Astrocyte (in vitro differentiated cells and primary cell): ENCODE results near the gene ACOT12. TPM values are rescaled to one million over a fixed set of nuclear protein-coding genes. Genes with fewer than 3 reads are reported as not detected.
"Not testable (repeated sequence)": the region's sequence is repeated elsewhere in the genome, so short reads cannot be mapped to it uniquely, and the experiment has no call there.

Experiments
- DNase-seq: peaks from one replicate; pipeline ENCODE4 v3.0.0-alpha.2; 2010; ENCODE audit warnings: low read depth
- FAIRE-seq: peaks from 2 replicates; lab custom pipeline; 2011; peaks lifted over from hg19 to GRCh38; lab: Jason Lieb, UNC
- H2AFZ ChIP-seq: 2 replicates; pipeline ENCODE4 v1.6.0; 2012; ENCODE audit warnings: low read depth, low read length, inconsistent platforms
- H3K27ac ChIP-seq: 2 replicates; pipeline ENCODE4 v1.5.1; 2011; ENCODE audit warnings: low read depth, low read length, inconsistent platforms
- H3K27me3 ChIP-seq: 2 replicates; pipeline ENCODE4 v1.6.0; 2011; ENCODE audit warnings: low read length, inconsistent platforms; ENCODE audit not compliant: insufficient read depth
- H3K36me3 ChIP-seq: 2 replicates; pipeline ENCODE4 v1.5.1; 2011; ENCODE audit warnings: low read length, inconsistent platforms; ENCODE audit not compliant: insufficient read depth
- H3K4me1 ChIP-seq: 2 replicates; pipeline ENCODE4 v1.5.1; 2011; ENCODE audit warnings: low read length, inconsistent platforms; ENCODE audit not compliant: insufficient read depth
- H3K4me2 ChIP-seq: 2 replicates; pipeline ENCODE4 v1.6.0; 2012; ENCODE audit warnings: low read length, inconsistent platforms
- H3K4me3 ChIP-seq: 2 replicates; pipeline ENCODE4 v1.5.1; 2011; ENCODE audit warnings: low read depth, mild to moderate bottlenecking, low read length, inconsistent platforms; ENCODE audit not compliant: insufficient read depth
- H3K79me2 ChIP-seq: 2 replicates; pipeline ENCODE4 v1.6.0; 2012; ENCODE audit warnings: mild to moderate bottlenecking, low read length, inconsistent platforms; ENCODE audit not compliant: insufficient read depth
- H3K9ac ChIP-seq: 2 replicates; pipeline ENCODE4 v1.6.0; 2012; ENCODE audit warnings: mild to moderate bottlenecking, low read length, inconsistent platforms
- H3K9me3 ChIP-seq: 2 replicates; pipeline ENCODE4 v1.5.1; 2012; ENCODE audit warnings: low read depth, mild to moderate bottlenecking, low read length, inconsistent platforms; ENCODE audit not compliant: insufficient read depth
- H4K20me1 ChIP-seq: 2 replicates; pipeline ENCODE4 v1.6.0; 2012; ENCODE audit warnings: low read length, inconsistent platforms; ENCODE audit not compliant: insufficient read depth
- H3K27ac Mint-ChIP-seq: one replicate; pipeline ENCODE4 v1.8.0; 2021; ENCODE audit warnings: mild to moderate bottlenecking, mixed read lengths; ENCODE audit not compliant: unreplicated experiment
- H3K27me3 Mint-ChIP-seq: one replicate; pipeline ENCODE4 v1.8.0; 2021; ENCODE audit warnings: low read depth, mixed read lengths; ENCODE audit not compliant: unreplicated experiment
- H3K36me3 Mint-ChIP-seq: one replicate; pipeline ENCODE4 v1.8.0; 2021; ENCODE audit warnings: low read depth, mixed read lengths; ENCODE audit not compliant: unreplicated experiment
- H3K4me1 Mint-ChIP-seq: one replicate; pipeline ENCODE4 v1.8.0; 2021; ENCODE audit warnings: low read depth, mixed read lengths; ENCODE audit not compliant: unreplicated experiment
- H3K4me3 Mint-ChIP-seq: one replicate; pipeline ENCODE4 v1.8.0; 2021; ENCODE audit warnings: mild to moderate bottlenecking, moderate library complexity, mixed read lengths; ENCODE audit not compliant: unreplicated experiment
- H3K9me3 Mint-ChIP-seq: one replicate; pipeline ENCODE4 v1.8.0; 2021; ENCODE audit warnings: mild to moderate bottlenecking, mixed read lengths; ENCODE audit not compliant: unreplicated experiment
- EZH2 ChIP-seq: IDR thresholded peaks from 2 replicates; pipeline ENCODE4 v1.6.1; 2012; ENCODE audit warnings: mild to moderate bottlenecking, low read length, inconsistent platforms; ENCODE audit not compliant: insufficient read depth
- total RNA-seq: library from RNA; stranded (reverse); gene quantifications from 2 replicates; pipeline ENCODE4 v1.2.1, GENCODE V29; 2021
- TF ChIP-seq, protein P1 (sequence below): IDR thresholded peaks from 2 replicates; pipeline ENCODE4 v1.5.1; 2011; ENCODE audit warnings: low read depth, mild to moderate bottlenecking, inconsistent platforms, low read length, moderate library complexity; ENCODE audit not compliant: insufficient read depth

The ACOT12 gene
- total RNA-seq, 1 donor from 2014 or later = 0.09 TPM

DNA sequence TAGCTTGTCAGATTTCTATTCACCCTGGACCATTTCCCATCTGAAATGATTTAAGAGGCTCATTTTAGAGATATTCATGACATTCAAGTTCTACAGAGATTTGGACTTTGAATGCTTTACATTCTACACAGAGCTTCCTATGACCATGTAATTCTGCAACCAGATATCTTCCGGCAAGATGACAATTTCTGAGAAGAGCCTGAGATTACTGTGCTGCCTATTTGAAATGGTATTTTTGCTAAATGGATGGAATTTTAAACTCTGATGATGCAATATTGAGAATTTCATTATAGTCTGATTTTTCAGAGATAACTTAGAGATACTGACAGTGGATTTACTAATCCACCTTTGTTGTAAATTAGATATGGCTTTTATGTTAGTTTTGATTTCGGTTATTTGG lies 16.0 kb upstream of the ACOT12 start:
- no peaks in the 10 kb centered on the region for H3K36me3 Mint-ChIP-seq
- H3K4me1 ChIP-seq = no peaks in the 10 kb centered on the region
- no peak overlapping the region for H3K4me3 Mint-ChIP-seq
- TF ChIP-seq EZH2 = no peak
- TF ChIP-seq, protein P1, sequence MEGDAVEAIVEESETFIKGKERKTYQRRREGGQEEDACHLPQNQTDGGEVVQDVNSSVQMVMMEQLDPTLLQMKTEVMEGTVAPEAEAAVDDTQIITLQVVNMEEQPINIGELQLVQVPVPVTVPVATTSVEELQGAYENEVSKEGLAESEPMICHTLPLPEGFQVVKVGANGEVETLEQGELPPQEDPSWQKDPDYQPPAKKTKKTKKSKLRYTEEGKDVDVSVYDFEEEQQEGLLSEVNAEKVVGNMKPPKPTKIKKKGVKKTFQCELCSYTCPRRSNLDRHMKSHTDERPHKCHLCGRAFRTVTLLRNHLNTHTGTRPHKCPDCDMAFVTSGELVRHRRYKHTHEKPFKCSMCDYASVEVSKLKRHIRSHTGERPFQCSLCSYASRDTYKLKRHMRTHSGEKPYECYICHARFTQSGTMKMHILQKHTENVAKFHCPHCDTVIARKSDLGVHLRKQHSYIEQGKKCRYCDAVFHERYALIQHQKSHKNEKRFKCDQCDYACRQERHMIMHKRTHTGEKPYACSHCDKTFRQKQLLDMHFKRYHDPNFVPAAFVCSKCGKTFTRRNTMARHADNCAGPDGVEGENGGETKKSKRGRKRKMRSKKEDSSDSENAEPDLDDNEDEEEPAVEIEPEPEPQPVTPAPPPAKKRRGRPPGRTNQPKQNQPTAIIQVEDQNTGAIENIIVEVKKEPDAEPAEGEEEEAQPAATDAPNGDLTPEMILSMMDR = no peak
- H3K9ac ChIP-seq = no peak overlapping the region
- no peaks in the 10 kb centered on the region for H3K27me3 Mint-ChIP-seq
- no peak overlapping the region for H3K4me2 ChIP-seq
- H3K4me1 Mint-ChIP-seq = peaks cover 2% of the 10 kb centered on the region
- H3K79me2 ChIP-seq = no peaks in the 10 kb centered on the region
- DNase-seq (no peak), FAIRE-seq (no peak)
- H3K36me3 ChIP-seq = no peaks in the 10 kb centered on the region
- no peak overlapping the region for H2AFZ ChIP-seq
- no peak overlapping the region for H3K27ac ChIP-seq
- peak overlapping the region; percentile 7 for H3K27ac Mint-ChIP-seq
- H3K27me3 ChIP-seq = no peaks in the 10 kb centered on the region
- no peak overlapping the region for H3K4me3 ChIP-seq
- H3K9me3 ChIP-seq = no peaks in the 10 kb centered on the region
- H4K20me1 ChIP-seq = no peaks in the 10 kb centered on the region
- no peaks in the 10 kb centered on the region for H3K9me3 Mint-ChIP-seq

DNA sequence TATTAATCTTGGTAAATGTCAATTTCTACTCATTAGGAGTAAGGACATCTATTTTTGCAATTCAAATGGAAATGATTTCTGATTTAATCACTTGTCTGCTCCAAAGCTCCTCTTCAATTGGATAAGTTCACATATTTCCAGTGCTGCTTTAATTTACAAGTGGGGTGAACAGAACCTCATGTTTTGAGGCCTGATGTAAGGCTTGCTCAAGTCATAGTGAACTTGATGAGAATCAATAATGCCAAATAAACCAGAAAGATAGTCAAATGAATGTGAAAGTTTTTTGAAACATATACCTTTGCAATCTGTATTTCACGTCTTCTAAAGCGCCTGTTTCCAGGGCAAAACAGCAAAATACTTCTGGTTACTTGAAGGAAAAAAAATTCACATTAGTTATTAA lies 15.4 kb upstream of the ACOT12 start:
- Histone ChIP-seq H3K4me3 (no peak overlapping the region), H3K9ac (no peak overlapping the region), H4K20me1 (no peaks in the 10 kb centered on the region), H3K9me3 (no peaks in the 10 kb centered on the region), H3K36me3 (no peaks in the 10 kb centered on the region), H3K27ac (no peak overlapping the region), H3K27me3 (no peaks in the 10 kb centered on the region), H3K79me2 (no peaks in the 10 kb centered on the region), H2AFZ (no peak overlapping the region), H3K4me2 (no peak overlapping the region), H3K4me1 (no peaks in the 10 kb centered on the region)
- TF ChIP-seq, protein P1 = no peak
- TF ChIP-seq EZH2 = no peak
- Mint-ChIP-seq H3K9me3 (no peaks in the 10 kb centered on the region), H3K4me1 (peaks cover 2% of the 10 kb centered on the region), H3K4me3 (no peak overlapping the region), H3K27me3 (no peaks in the 10 kb centered on the region), H3K36me3 (no peaks in the 10 kb centered on the region), H3K27ac (no peak overlapping the region)
- no peak for DNase-seq
- FAIRE-seq = no peak

- DNase-seq (no peak), FAIRE-seq (no peak)
- Histone ChIP-seq H3K27ac (no peak overlapping the region), H3K79me2 (no peaks in the 10 kb centered on the region), H3K9me3 (no peaks in the 10 kb centered on the region), H3K4me2 (no peak overlapping the region), H4K20me1 (no peaks in the 10 kb centered on the region), H3K27me3 (no peaks in the 10 kb centered on the region), H3K9ac (no peak overlapping the region), H3K4me3 (no peak overlapping the region), H3K36me3 (no peaks in the 10 kb centered on the region), H2AFZ (no peak overlapping the region), H3K4me1 (no peaks in the 10 kb centered on the region)
- Mint-ChIP-seq H3K4me1 (peaks cover 2% of the 10 kb centered on the region), H3K27ac (no peak overlapping the region), H3K9me3 (no peaks in the 10 kb centered on the region), H3K36me3 (no peaks in the 10 kb centered on the region), H3K4me3 (no peak overlapping the region), H3K27me3 (no peaks in the 10 kb centered on the region)
- TF ChIP-seq EZH2 = no peak
- TF ChIP-seq, protein P1 = no peak
Observed at GRCh38 chr5:81408496-81408895, 14.6 kb upstream of the ACOT12 start.

DNA sequence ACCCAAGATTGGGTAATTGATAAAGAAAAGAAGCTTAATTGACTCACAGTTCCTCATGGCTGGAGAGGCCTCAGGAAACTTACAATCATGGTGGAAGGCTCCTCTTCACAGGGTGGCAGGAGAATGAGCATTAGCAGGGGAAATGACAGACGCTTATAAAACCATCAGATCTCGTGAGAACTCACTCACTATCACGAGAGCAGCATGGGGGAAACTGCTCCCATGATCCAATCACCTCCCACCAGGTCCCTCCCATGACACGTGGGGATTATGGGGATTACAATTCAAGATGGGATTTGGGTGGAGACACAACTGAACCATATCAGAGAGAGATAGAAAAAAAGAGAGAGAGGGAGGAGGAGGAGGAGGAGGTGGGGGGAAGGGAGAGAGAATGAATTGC lies 13.9 kb upstream of the ACOT12 start:
- FAIRE-seq, H3K4me3 Mint-ChIP-seq: not testable (repeated sequence)

More for the DNA sequence above, 13.9 kb upstream of the ACOT12 start:
- not testable (repeated sequence) for DNase-seq, H3K4me2 ChIP-seq, H3K36me3 Mint-ChIP-seq, H3K36me3 ChIP-seq, H3K4me1 Mint-ChIP-seq, H2AFZ ChIP-seq, H3K27ac ChIP-seq, H4K20me1 ChIP-seq, H3K27ac Mint-ChIP-seq, H3K9ac ChIP-seq, H3K4me3 ChIP-seq, H3K79me2 ChIP-seq, H3K27me3 Mint-ChIP-seq, H3K9me3 ChIP-seq, H3K9me3 Mint-ChIP-seq, H3K27me3 ChIP-seq, H3K4me1 ChIP-seq
